Fibroblast of the aortic adventitia (primary cell): Measurements from ENCODE around the gene NDUFB2. TPM values are rescaled to one million over a fixed set of nuclear protein-coding genes. Genes with fewer than 3 reads are reported as not detected.
"Not testable (repeated sequence)": the region's sequence is repeated elsewhere in the genome, so short reads cannot be mapped to it uniquely, and the experiment has no call there.

Experiments used
- DNase-seq: peaks from one replicate; pipeline ENCODE4 v3.0.0-alpha.2; 2010; ENCODE audit warnings: low read depth
- H3K4me3 ChIP-seq: 2 replicates; pipeline ENCODE4 v1.5.1; 2011; ENCODE audit warnings: low read depth, mild to moderate bottlenecking, control low read depth, low read length, moderate library complexity
- CTCF ChIP-seq: IDR thresholded peaks from 2 replicates; pipeline ENCODE4 v1.5.1; 2011; ENCODE audit warnings: mild to moderate bottlenecking, low read length, control low read depth, inconsistent platforms; ENCODE audit not compliant: insufficient read depth
- total RNA-seq: library from RNA; depleted of rRNA; stranded (reverse); fragments of >200 nt; gene quantifications from 2 replicates; pipeline ENCODE4 v1.2.3, GENCODE V29; 2012; ENCODE audit warnings: low replicate concordance

Gene NDUFB2
- total RNA-seq, 1 donor = 161 TPM

GRCh38 chr7:140684066-140684950 is 12.2 kb upstream of the NDUFB2 start:
- no peak for DNase-seq
- TF ChIP-seq CTCF = no peak
- no peak overlapping the region for H3K4me3 ChIP-seq

DNA sequence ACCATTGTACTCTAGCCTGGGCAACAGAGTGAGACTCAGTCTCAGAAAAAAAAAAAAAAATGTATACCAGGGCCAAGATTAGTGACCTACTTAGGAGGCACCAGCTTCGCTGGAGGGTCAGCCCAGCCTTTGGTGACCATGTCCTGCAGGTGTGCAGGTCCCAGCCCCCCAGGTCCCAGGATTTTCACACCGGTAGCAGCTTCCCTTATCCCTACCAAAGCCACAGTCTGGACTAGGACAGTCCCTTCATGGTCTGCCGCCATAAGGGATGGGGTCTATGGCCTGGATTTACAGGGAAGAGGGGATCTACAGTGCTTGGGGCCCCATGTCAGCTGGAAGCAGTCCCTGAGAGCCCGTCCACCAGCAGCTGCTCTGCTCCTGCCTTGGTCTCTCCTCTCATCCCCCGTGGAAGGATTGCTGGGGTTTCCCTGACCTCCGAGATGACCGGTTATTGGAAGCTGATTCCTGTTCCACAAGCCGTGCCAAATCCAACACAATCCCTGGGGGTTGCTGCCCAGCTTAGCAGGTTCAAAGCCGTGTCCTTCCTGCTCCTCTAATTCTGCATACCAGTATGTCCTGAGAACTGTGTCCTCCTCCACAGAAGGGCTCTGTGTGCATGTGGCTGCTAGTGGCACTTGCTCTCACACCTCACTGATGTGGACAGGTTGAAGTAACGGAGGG is 11.0 kb upstream of the NDUFB2 start:
- no peak for DNase-seq
- no peak for TF ChIP-seq CTCF
- no peak overlapping the region for H3K4me3 ChIP-seq

GRCh38 chr7:140686921-140687320 is 9.6 kb upstream of the NDUFB2 start:
- DNase-seq = no peak
- H3K4me3 ChIP-seq = no peak overlapping the region
- TF ChIP-seq CTCF = no peak

DNA sequence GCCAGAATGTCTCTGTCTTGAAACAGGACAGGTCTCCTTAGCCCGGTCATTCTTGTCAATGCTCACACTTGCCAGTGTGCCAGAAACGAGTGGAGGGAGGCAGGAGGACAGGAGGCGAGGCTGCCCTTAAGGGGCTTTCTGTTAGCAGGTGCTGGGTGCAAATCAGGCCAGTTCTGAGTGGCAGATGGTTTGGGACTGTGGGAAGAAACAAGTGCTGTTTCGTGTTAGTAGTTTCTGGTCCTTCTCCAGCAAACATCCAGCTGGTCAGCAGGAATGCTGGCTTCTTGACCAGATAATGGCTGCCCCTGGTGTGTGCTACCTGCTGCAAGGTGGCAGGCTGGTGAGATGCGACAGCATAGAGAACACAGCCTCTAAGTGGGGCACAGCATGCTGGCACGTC is 8.2 kb upstream of the NDUFB2 start:
- no peak for TF ChIP-seq CTCF
- no peak overlapping the region for H3K4me3 ChIP-seq
- DNase-seq = no peak

GRCh38 chr7:140689199-140690152 is 7.0 kb upstream of the NDUFB2 start:
- no peak for DNase-seq
- no peak overlapping the region for H3K4me3 ChIP-seq
- no peak for TF ChIP-seq CTCF

GRCh38 chr7:140691376-140692045 is 5.0 kb upstream of the NDUFB2 start:
- H3K4me3 ChIP-seq = no peak overlapping the region
- TF ChIP-seq CTCF = no peak
- no peak for DNase-seq

- not testable (repeated sequence) for H3K4me3 ChIP-seq, DNase-seq
Measured at GRCh38 chr7:140693849-140694248, 2.7 kb upstream of the NDUFB2 start.
